ENCODE results near the gene RBBP8NL. TPM values are rescaled to one million over a fixed set of nuclear protein-coding genes. Genes with fewer than 3 reads are reported as not detected.

RBBP8NL gene
- polyA plus RNA-seq, 1 experiment = not detected

- ChIA-PET POLR2A (no interaction called here), CTCF (no interaction called here)
- TF ChIP-seq CTCF (IDR thresholded peaks at IDR 0.05; ENCODE audit: low read depth, low read length) = no peak
- Histone ChIP-seq H3K27me3 (ENCODE audit: control insufficient read depth, insufficient read depth, low read length) (peaks cover 5% of the 10 kb centered on the region), H3K27ac (ENCODE audit: low read depth, low read length) (no peak overlapping the region), H3K4me3 (ENCODE audit: low read depth, low read length) (no peak overlapping the region), H3K9me3 (ENCODE audit: control insufficient read depth, insufficient read depth, low read length) (peaks cover 6% of the 10 kb centered on the region; the same call in 1 of the 2 replicates)
- DNase-seq (ENCODE audit: low read depth, low spot score) = no peak
Observed at GRCh38 chr20:62424249-62425107, 2.9 kb downstream of the RBBP8NL start.

GRCh38 chr20:62423326-62423706 lies 4.0 kb downstream of the RBBP8NL start:
- peaks cover 2% of the 10 kb centered on the region for H3K27me3 ChIP-seq (ENCODE audit: control insufficient read depth, insufficient read depth, low read length)
- peaks cover 6% of the 10 kb centered on the region; the same call in 1 of the 2 replicates for H3K9me3 ChIP-seq (ENCODE audit: control insufficient read depth, insufficient read depth, low read length)
- TF ChIP-seq CTCF (IDR thresholded peaks at IDR 0.05; ENCODE audit: low read depth, low read length) = no peak
- DNase-seq (ENCODE audit: low read depth, low spot score) = no peak
- CTCF ChIA-PET = no interaction called here
- POLR2A ChIA-PET = no interaction called here
- H3K27ac ChIP-seq (ENCODE audit: low read depth, low read length) = no peak overlapping the region
- no peak overlapping the region for H3K4me3 ChIP-seq (ENCODE audit: low read depth, low read length)

- Histone ChIP-seq H3K27me3 (ENCODE audit: control insufficient read depth, insufficient read depth, low read length) (peaks cover 2% of the 10 kb centered on the region), H3K9me3 (ENCODE audit: control insufficient read depth, insufficient read depth, low read length) (peaks cover 6% of the 10 kb centered on the region; the same call in 1 of the 2 replicates), H3K4me3 (ENCODE audit: low read depth, low read length) (no peak overlapping the region), H3K27ac (ENCODE audit: low read depth, low read length) (no peak overlapping the region)
- TF ChIP-seq CTCF (IDR thresholded peaks at IDR 0.05; ENCODE audit: low read depth, low read length) = no peak
- POLR2A ChIA-PET = no interaction called here
- no peak for DNase-seq (ENCODE audit: low read depth, low spot score)
- CTCF ChIA-PET = no interaction called here
Observed at GRCh38 chr20:62422636-62423325, 4.6 kb downstream of the RBBP8NL start.

- H3K9me3 ChIP-seq (ENCODE audit: control insufficient read depth, insufficient read depth, low read length) = peaks cover 6% of the 10 kb centered on the region; the same call in 1 of the 2 replicates
- H3K4me3 ChIP-seq (ENCODE audit: low read depth, low read length) = no peak overlapping the region
- CTCF ChIA-PET = no interaction called here
- no peak for TF ChIP-seq CTCF (IDR thresholded peaks at IDR 0.05; ENCODE audit: low read depth, low read length)
- no peak for DNase-seq (ENCODE audit: low read depth, low spot score)
- H3K27me3 ChIP-seq (ENCODE audit: control insufficient read depth, insufficient read depth, low read length) = peaks cover 2% of the 10 kb centered on the region
- POLR2A ChIA-PET = no interaction called here
- H3K27ac ChIP-seq (ENCODE audit: low read depth, low read length) = no peak overlapping the region
Observed at GRCh38 chr20:62421716-62421990, 5.7 kb downstream of the RBBP8NL start.

Data from AG04450 (cell line).